Measurements from ENCODE around the gene WSB1.

DNA sequence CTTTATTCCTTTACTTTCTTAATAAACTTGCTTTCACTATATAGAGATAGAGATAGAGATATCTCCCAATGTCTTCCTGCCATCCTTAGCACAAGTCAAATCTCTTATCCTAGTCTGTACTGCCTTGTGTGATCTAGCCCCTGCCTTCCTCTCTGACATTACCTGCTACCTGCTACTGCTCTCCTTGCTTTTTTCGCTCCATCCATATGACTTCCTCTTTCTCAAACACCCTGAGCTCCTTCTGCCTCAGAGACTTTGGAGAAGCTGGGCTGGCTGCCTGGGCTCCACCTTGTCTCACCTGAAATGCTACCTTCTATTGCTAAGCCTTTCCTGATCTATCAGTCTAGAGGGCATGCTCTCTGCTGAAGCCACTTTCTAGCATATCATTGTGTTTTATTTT is 24.7 kb upstream of the WSB1 start:
- TF ChIP-seq POLR2A (IDR thresholded peaks at IDR 0.05): no peak
- TF ChIP-seq, protein P1, sequence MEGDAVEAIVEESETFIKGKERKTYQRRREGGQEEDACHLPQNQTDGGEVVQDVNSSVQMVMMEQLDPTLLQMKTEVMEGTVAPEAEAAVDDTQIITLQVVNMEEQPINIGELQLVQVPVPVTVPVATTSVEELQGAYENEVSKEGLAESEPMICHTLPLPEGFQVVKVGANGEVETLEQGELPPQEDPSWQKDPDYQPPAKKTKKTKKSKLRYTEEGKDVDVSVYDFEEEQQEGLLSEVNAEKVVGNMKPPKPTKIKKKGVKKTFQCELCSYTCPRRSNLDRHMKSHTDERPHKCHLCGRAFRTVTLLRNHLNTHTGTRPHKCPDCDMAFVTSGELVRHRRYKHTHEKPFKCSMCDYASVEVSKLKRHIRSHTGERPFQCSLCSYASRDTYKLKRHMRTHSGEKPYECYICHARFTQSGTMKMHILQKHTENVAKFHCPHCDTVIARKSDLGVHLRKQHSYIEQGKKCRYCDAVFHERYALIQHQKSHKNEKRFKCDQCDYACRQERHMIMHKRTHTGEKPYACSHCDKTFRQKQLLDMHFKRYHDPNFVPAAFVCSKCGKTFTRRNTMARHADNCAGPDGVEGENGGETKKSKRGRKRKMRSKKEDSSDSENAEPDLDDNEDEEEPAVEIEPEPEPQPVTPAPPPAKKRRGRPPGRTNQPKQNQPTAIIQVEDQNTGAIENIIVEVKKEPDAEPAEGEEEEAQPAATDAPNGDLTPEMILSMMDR (IDR thresholded peaks at IDR 0.05): no peak
